WTC11 (cell line): ENCODE results near the gene BAIAP2. TPM values are rescaled to one million over a fixed set of nuclear protein-coding genes. Genes with fewer than 3 reads are reported as not detected.

Experiments
- ATAC-seq: fragments of 200-7000 bp; cut with Tn5 transposase; 2 replicates; pipeline ENCODE4 v1.10.0; 2021; ENCODE audit warnings: mild to moderate bottlenecking, moderate library complexity
- CTCF ChIA-PET: fragments of 300-600 bp; sonication (Branson Sonifier 250); formaldehyde crosslinking; loops from one replicate; lab custom pipeline; 2021; ENCODE audit warnings: antibody characterized with exemption; lab: Charles Lee
- POLR2A ChIA-PET: fragments of 350-600 bp; sonication (Branson Sonifier 250); formaldehyde crosslinking; loops from one replicate; lab custom pipeline; 2021; ENCODE audit warnings: antibody characterized with exemption; lab: Charles Lee
- DNase-seq: peaks from one replicate; pipeline ENCODE4 v3.0.0; 2021; ENCODE audit warnings: low spot score
- H3K27ac Mint-ChIP-seq: 2 replicates; pipeline ENCODE4 v1.8.0; 2021; ENCODE audit warnings: mixed read lengths
- H3K27me3 Mint-ChIP-seq: 2 replicates; pipeline ENCODE4 v1.8.0; 2021; ENCODE audit warnings: low read depth, mild to moderate bottlenecking, moderate library complexity, mixed read lengths
- H3K36me3 Mint-ChIP-seq: 2 replicates; pipeline ENCODE4 v1.8.0; 2021; ENCODE audit warnings: mixed read lengths
- H3K4me1 Mint-ChIP-seq: 2 replicates; pipeline ENCODE4 v1.8.0; 2022; ENCODE audit warnings: mixed read lengths
- H3K4me3 Mint-ChIP-seq: 2 replicates; pipeline ENCODE4 v1.8.0; 2021; ENCODE audit warnings: mild to moderate bottlenecking, moderate library complexity, mixed read lengths
- H3K9me3 Mint-ChIP-seq: 2 replicates; pipeline ENCODE4 v1.8.0; 2021; ENCODE audit warnings: mixed read lengths
- CBFB ChIP-seq: sonication (generic); formaldehyde crosslinking; IDR thresholded peaks from 2 replicates; pipeline ENCODE4 v1.8.1; 2022; ENCODE audit warnings: mild to moderate bottlenecking, low read depth, missing genetic modification reagents
- ELF4 ChIP-seq: sonication (generic); formaldehyde crosslinking; IDR thresholded peaks from 2 replicates; pipeline ENCODE4 v1.8.1; 2022; ENCODE audit warnings: low read depth, mild to moderate bottlenecking, moderate library complexity, missing genetic modification reagents
- ESRRA ChIP-seq: sonication (generic); formaldehyde crosslinking; IDR thresholded peaks from 2 replicates; pipeline ENCODE4 v1.8.1; 2022; ENCODE audit warnings: mild to moderate bottlenecking, missing genetic modification reagents, borderline replicate concordance
- GRHL2 ChIP-seq: fragments of 250-450 bp; sonication (Bioruptor Pico); IDR thresholded peaks from 2 replicates; pipeline ENCODE4 v1.8.0; 2022; ENCODE audit warnings: mild to moderate bottlenecking, moderate library complexity; ENCODE audit not compliant: insufficient replicate concordance, severe bottlenecking
- JUN ChIP-seq: sonication (generic); formaldehyde crosslinking; IDR thresholded peaks from 2 replicates; pipeline ENCODE4 v1.8.0; 2023; ENCODE audit warnings: mild to moderate bottlenecking, missing genetic modification reagents
- NR1H2 ChIP-seq: sonication (generic); formaldehyde crosslinking; IDR thresholded peaks from 2 replicates; pipeline ENCODE4 v1.9.0; 2021; ENCODE audit warnings: mild to moderate bottlenecking, moderate library complexity, missing genetic modification reagents
- NR2C2 ChIP-seq: sonication (generic); formaldehyde crosslinking; IDR thresholded peaks from 2 replicates; pipeline ENCODE4 v1.8.0; 2022; ENCODE audit warnings: mild to moderate bottlenecking, missing genetic modification reagents
- TEAD1 ChIP-seq: sonication (generic); formaldehyde crosslinking; IDR thresholded peaks from 2 replicates; pipeline ENCODE4 v1.8.0; 2022; ENCODE audit warnings: mild to moderate bottlenecking, missing genetic modification reagents
- ZNF219 ChIP-seq: sonication (generic); formaldehyde crosslinking; IDR thresholded peaks from 2 replicates; pipeline ENCODE4 v1.8.0; 2023; ENCODE audit warnings: missing genetic modification reagents, mild to moderate bottlenecking, borderline replicate concordance
- ZNF317 ChIP-seq: sonication (generic); formaldehyde crosslinking; IDR thresholded peaks from 2 replicates; pipeline ENCODE4 v1.8.1; 2023; ENCODE audit warnings: low read depth, mild to moderate bottlenecking, moderate library complexity, missing genetic modification reagents, borderline replicate concordance
- total RNA-seq: library from RNA; stranded (reverse); gene quantifications from 3 replicates; pipeline ENCODE4 v1.2.3, GENCODE V29; 2021
- TF ChIP-seq, protein P1 (sequence below): sonication (generic); formaldehyde crosslinking; conservative IDR thresholded peaks from 2 replicates; pipeline ENCODE4 v1.8.1; 2022; ENCODE audit warnings: mild to moderate bottlenecking, missing genetic modification reagents
- TF ChIP-seq, protein P2 (sequence below): sonication (generic); formaldehyde crosslinking; IDR thresholded peaks from 2 replicates; pipeline ENCODE4 v1.8.1; 2023; ENCODE audit warnings: mild to moderate bottlenecking, missing genetic modification reagents, borderline replicate concordance
- TF ChIP-seq, protein P3 (sequence below): sonication (generic); formaldehyde crosslinking; IDR thresholded peaks from 2 replicates; pipeline ENCODE4 v1.8.1; 2022; ENCODE audit warnings: missing genetic modification reagents, borderline replicate concordance
- TF ChIP-seq, protein P4 (sequence below): sonication (generic); formaldehyde crosslinking; IDR thresholded peaks from 2 replicates; pipeline ENCODE4 v1.8.0; 2023; ENCODE audit warnings: missing genetic modification reagents, mild to moderate bottlenecking, borderline replicate concordance
- TF ChIP-seq, protein P5 (sequence below): fragments of 250-450 bp; sonication (Bioruptor Pico); IDR thresholded peaks from 2 replicates; pipeline ENCODE4 v1.9.0; 2021; ENCODE audit warnings: moderate library complexity, mild to moderate bottlenecking, inconsistent platforms, borderline replicate concordance

BAIAP2 gene
- total RNA-seq, 1 experiment from 2014 or later: 20.7 TPM

DNA sequence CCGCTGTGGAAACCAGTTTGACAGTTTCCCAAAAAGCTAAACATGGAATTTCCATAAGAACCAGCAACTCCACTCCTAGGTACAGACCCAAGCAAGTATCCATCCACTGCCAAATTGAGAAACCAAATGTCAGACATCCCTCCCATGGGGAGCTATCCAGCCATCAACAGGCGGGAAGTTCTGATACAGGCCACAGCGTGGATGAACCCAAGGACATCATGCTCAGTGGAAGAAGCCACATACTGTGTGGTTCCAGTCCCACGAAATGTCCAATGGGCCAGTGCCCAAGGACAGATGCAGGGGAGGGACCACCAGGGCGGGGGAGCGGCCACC is 12.6 kb upstream of the BAIAP2 start:
- POLR2A ChIA-PET: no interaction called here
- DNase-seq: no peak
- H3K27ac Mint-ChIP-seq: no peak overlapping the region
- no peaks in the 10 kb centered on the region for H3K36me3 Mint-ChIP-seq
- CTCF ChIA-PET: interaction anchor here (1.6 to 2.1 kb wide), 3 partner anchors 75 to 108 kb away, joined by 4 to 32 read pairs (median 5); no protein-coding TSS in a partner anchor
- peaks cover 13% of the 10 kb centered on the region for H3K4me1 Mint-ChIP-seq
- no peak for TF ChIP-seq ZNF219 (CRISPR knock-in tag)
- no peak for TF ChIP-seq CBFB
- no peak for TF ChIP-seq ZNF317 (CRISPR knock-in tag)
- TF ChIP-seq, protein P1, sequence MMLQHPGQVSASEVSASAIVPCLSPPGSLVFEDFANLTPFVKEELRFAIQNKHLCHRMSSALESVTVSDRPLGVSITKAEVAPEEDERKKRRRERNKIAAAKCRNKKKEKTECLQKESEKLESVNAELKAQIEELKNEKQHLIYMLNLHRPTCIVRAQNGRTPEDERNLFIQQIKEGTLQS: no peak
- TF ChIP-seq, protein P2, sequence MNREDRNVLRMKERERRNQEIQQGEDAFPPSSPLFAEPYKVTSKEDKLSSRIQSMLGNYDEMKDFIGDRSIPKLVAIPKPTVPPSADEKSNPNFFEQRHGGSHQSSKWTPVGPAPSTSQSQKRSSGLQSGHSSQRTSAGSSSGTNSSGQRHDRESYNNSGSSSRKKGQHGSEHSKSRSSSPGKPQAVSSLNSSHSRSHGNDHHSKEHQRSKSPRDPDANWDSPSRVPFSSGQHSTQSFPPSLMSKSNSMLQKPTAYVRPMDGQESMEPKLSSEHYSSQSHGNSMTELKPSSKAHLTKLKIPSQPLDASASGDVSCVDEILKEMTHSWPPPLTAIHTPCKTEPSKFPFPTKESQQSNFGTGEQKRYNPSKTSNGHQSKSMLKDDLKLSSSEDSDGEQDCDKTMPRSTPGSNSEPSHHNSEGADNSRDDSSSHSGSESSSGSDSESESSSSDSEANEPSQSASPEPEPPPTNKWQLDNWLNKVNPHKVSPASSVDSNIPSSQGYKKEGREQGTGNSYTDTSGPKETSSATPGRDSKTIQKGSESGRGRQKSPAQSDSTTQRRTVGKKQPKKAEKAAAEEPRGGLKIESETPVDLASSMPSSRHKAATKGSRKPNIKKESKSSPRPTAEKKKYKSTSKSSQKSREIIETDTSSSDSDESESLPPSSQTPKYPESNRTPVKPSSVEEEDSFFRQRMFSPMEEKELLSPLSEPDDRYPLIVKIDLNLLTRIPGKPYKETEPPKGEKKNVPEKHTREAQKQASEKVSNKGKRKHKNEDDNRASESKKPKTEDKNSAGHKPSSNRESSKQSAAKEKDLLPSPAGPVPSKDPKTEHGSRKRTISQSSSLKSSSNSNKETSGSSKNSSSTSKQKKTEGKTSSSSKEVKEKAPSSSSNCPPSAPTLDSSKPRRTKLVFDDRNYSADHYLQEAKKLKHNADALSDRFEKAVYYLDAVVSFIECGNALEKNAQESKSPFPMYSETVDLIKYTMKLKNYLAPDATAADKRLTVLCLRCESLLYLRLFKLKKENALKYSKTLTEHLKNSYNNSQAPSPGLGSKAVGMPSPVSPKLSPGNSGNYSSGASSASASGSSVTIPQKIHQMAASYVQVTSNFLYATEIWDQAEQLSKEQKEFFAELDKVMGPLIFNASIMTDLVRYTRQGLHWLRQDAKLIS (CRISPR knock-in tag): no peak
- no peak for TF ChIP-seq NR2C2 (CRISPR knock-in tag)
- TF ChIP-seq GRHL2 (CRISPR knock-in tag): no peak
- no peak for TF ChIP-seq JUN
- no peak for TF ChIP-seq ESRRA (CRISPR knock-in tag)
- no peak for TF ChIP-seq ELF4
- TF ChIP-seq TEAD1 (CRISPR knock-in tag): no peak
- TF ChIP-seq, protein P3, sequence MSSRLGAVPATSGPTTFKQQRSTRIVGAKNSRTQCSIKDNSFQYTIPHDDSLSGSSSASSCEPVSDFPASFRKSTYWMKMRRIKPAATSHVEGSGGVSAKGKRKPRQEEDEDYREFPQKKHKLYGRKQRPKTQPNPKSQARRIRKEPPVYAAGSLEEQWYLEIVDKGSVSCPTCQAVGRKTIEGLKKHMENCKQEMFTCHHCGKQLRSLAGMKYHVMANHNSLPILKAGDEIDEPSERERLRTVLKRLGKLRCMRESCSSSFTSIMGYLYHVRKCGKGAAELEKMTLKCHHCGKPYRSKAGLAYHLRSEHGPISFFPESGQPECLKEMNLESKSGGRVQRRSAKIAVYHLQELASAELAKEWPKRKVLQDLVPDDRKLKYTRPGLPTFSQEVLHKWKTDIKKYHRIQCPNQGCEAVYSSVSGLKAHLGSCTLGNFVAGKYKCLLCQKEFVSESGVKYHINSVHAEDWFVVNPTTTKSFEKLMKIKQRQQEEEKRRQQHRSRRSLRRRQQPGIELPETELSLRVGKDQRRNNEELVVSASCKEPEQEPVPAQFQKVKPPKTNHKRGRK (CRISPR knock-in tag): no peak
- TF ChIP-seq, protein P4, sequence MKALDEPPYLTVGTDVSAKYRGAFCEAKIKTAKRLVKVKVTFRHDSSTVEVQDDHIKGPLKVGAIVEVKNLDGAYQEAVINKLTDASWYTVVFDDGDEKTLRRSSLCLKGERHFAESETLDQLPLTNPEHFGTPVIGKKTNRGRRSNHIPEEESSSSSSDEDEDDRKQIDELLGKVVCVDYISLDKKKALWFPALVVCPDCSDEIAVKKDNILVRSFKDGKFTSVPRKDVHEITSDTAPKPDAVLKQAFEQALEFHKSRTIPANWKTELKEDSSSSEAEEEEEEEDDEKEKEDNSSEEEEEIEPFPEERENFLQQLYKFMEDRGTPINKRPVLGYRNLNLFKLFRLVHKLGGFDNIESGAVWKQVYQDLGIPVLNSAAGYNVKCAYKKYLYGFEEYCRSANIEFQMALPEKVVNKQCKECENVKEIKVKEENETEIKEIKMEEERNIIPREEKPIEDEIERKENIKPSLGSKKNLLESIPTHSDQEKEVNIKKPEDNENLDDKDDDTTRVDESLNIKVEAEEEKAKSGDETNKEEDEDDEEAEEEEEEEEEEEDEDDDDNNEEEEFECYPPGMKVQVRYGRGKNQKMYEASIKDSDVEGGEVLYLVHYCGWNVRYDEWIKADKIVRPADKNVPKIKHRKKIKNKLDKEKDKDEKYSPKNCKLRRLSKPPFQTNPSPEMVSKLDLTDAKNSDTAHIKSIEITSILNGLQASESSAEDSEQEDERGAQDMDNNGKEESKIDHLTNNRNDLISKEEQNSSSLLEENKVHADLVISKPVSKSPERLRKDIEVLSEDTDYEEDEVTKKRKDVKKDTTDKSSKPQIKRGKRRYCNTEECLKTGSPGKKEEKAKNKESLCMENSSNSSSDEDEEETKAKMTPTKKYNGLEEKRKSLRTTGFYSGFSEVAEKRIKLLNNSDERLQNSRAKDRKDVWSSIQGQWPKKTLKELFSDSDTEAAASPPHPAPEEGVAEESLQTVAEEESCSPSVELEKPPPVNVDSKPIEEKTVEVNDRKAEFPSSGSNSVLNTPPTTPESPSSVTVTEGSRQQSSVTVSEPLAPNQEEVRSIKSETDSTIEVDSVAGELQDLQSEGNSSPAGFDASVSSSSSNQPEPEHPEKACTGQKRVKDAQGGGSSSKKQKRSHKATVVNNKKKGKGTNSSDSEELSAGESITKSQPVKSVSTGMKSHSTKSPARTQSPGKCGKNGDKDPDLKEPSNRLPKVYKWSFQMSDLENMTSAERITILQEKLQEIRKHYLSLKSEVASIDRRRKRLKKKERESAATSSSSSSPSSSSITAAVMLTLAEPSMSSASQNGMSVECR (CRISPR knock-in tag): no peak
- TF ChIP-seq NR1H2 (CRISPR knock-in tag): no peak
- TF ChIP-seq, protein P5, sequence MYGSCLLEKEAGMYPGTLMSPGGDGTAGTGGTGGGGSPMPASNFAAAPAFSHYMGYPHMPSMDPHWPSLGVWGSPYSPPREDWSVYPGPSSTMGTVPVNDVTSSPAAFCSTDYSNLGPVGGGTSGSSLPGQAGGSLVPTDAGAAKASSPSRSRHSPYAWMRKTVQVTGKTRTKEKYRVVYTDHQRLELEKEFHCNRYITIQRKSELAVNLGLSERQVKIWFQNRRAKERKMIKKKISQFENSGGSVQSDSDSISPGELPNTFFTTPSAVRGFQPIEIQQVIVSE (CRISPR knock-in tag): no peak
- TF ChIP-seq, all 79 proteins: peak for 0
- ATAC-seq: no peak
- Mint-ChIP-seq H3K27me3 (peaks cover 3% of the 10 kb centered on the region; the same call in 1 of the 2 replicates), H3K9me3 (peaks cover 6% of the 10 kb centered on the region), H3K4me3 (no peak overlapping the region)
